IMR-90 (cell line): ENCODE data around the gene VPS26B.

Source experiments
- FOS ChIP-seq: fragments of 150-350 bp; IDR thresholded peaks from 2 replicates; pipeline ENCODE4 v1.6.1; 2016; ENCODE audit warnings: low read depth, low read length
- MXI1 ChIP-seq: IDR thresholded peaks from 2 replicates; pipeline ENCODE4 v1.6.1; 2012; ENCODE audit warnings: low read depth, mild to moderate bottlenecking, low read length, moderate library complexity, borderline replicate concordance
- POLR2A ChIP-seq: IDR thresholded peaks from 2 replicates; pipeline ENCODE4 v1.6.1; 2012; ENCODE audit warnings: mild to moderate bottlenecking, low read depth, low read length
- TF ChIP-seq, protein P1 (sequence below): conservative IDR thresholded peaks from 2 replicates; pipeline ENCODE4 v1.5.1; 2012; ENCODE audit warnings: mild to moderate bottlenecking, low read depth, low read length, improper control_type of control experiment
- TF ChIP-seq, protein P2 (sequence below): fragments of 150-350 bp; IDR thresholded peaks from 2 replicates; pipeline ENCODE4 v1.6.1; 2017; ENCODE audit warnings: mild to moderate bottlenecking, antibody characterized with exemption, low read length, low read depth
- TF ChIP-seq, protein P3 (sequence below): fragments of 150-350 bp; IDR thresholded peaks from 2 replicates; pipeline ENCODE4 v1.6.1; 2016; ENCODE audit warnings: low read depth, mild to moderate bottlenecking, low read length, moderate library complexity, borderline replicate concordance

DNA sequence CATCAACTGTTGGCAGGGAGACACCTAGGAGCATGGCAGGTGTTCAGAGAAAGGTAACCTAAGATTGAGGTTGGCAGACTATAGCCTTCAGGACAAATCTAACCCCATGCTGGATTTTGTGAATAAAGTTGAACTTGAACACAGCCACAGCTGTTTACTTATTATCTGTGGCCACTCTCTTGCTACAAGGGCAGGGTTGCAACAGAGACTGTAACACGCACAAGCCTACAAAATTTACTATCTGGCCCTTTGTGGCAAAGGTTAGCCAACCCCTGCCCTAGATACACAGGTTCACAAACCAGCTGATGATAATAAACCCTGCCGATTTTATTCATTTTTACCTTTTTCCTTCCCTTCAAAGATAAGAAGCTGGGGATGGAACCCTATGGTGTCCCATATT, 26.2 kb downstream of the VPS26B start:
- TF ChIP-seq, protein P1, sequence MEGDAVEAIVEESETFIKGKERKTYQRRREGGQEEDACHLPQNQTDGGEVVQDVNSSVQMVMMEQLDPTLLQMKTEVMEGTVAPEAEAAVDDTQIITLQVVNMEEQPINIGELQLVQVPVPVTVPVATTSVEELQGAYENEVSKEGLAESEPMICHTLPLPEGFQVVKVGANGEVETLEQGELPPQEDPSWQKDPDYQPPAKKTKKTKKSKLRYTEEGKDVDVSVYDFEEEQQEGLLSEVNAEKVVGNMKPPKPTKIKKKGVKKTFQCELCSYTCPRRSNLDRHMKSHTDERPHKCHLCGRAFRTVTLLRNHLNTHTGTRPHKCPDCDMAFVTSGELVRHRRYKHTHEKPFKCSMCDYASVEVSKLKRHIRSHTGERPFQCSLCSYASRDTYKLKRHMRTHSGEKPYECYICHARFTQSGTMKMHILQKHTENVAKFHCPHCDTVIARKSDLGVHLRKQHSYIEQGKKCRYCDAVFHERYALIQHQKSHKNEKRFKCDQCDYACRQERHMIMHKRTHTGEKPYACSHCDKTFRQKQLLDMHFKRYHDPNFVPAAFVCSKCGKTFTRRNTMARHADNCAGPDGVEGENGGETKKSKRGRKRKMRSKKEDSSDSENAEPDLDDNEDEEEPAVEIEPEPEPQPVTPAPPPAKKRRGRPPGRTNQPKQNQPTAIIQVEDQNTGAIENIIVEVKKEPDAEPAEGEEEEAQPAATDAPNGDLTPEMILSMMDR = no peak
- TF ChIP-seq FOS (no peak), POLR2A (no peak), MXI1 (no peak)
- TF ChIP-seq, protein P2, sequence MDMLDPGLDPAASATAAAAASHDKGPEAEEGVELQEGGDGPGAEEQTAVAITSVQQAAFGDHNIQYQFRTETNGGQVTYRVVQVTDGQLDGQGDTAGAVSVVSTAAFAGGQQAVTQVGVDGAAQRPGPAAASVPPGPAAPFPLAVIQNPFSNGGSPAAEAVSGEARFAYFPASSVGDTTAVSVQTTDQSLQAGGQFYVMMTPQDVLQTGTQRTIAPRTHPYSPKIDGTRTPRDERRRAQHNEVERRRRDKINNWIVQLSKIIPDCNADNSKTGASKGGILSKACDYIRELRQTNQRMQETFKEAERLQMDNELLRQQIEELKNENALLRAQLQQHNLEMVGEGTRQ = no peak
- TF ChIP-seq, protein P3, sequence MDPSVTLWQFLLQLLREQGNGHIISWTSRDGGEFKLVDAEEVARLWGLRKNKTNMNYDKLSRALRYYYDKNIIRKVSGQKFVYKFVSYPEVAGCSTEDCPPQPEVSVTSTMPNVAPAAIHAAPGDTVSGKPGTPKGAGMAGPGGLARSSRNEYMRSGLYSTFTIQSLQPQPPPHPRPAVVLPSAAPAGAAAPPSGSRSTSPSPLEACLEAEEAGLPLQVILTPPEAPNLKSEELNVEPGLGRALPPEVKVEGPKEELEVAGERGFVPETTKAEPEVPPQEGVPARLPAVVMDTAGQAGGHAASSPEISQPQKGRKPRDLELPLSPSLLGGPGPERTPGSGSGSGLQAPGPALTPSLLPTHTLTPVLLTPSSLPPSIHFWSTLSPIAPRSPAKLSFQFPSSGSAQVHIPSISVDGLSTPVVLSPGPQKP = no peak
